ENCODE results near the gene RXRA.

The RXRA gene

GRCh38 chr9:134386951-134387831 lies 60.9 kb downstream of the RXRA start:
- Histone ChIP-seq H3K27ac (peak overlapping the region in 12 of 21 experiments; percentile 3 to 77 (median 50)), H3K4me3 (no peak overlapping the region)

- peak overlapping the region in 8 of 21 experiments; percentile 32 to 96 (median 80) for H3K27ac ChIP-seq
Measured at GRCh38 chr9:134388289-134388808, 62.1 kb downstream of the RXRA start.

DNA sequence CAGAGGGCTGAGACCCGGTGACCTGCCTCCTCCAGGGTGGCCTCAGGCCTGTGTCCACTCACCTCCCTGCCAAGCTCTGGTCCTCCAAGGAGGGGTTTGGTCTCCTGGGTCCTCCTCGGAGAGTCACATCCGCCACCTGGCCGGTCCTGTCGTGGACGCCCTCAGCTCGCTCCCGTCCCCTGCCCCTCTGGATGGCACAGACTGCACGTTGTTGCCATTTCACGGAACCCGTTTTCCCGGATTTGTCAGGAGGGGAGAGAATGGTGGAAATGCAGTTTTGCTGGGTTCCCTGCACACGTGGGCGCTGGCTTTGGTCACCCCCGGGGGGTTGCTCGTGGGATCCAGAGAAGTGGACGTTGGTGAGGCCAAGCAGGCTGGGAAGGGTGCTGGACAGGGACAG lies 62.7 kb downstream of the RXRA start:
- peak overlapping the region in 13 of 21 experiments; percentile 4 to 96 (median 39) for H3K27ac ChIP-seq
- no peak overlapping the region for H3K4me3 ChIP-seq

More at GRCh38 chr9:134388289-134388808, 62.1 kb downstream of the RXRA start:
- H3K4me3 ChIP-seq: no peak overlapping the region

- Histone ChIP-seq H3K4me3 (no peak overlapping the region), H3K27ac (peak overlapping the region in 16 of 21 experiments; percentile 4 to 96 (median 71))
Measured at GRCh38 chr9:134389642-134390041, 63.4 kb downstream of the RXRA start.

DNA sequence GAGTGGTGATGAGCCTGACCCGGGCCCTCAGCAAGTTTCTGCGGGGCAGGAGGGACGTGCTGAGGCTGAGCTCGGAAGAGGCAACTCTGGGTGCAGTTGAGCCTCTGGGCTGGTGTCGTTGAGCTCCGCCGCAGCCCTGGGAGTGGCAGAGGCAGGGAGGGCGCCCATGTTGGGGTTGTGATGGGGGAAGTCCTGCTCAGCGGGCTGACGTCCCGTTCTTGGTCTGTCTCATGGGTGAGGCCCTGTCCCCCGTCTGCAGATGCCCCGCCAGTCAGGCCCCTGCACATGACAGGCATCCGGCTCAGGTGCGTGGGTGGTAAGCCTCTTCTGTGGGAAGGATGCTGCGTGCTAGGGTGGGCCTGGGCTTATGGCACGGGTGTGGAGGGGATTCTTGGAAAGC lies 64.3 kb downstream of the RXRA start:
- peak overlapping the region in 19 of 21 experiments; percentile 30 to 96 (median 73) for H3K27ac ChIP-seq
- H3K4me3 ChIP-seq: no peak overlapping the region

DNA sequence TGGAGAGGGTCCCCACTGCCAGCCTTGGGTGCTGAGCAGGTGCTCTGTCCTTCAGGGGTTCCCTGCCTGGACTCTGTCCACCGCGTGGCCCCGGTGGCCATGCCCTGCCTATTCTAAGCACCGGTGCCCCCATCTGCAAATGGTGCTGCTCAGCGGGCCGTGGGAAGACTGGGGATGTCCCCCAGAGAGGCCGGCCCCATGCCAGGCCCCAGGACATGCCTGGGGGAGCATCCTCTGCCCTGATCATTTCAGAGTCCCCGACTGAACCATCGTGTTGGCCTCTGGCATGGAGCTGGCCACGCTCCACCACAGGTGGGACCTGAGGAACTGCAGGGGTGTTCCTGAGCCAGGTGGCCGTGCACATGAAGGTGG lies 64.7 kb downstream of the RXRA start:
- H3K27ac ChIP-seq: peak overlapping the region in 20 of 21 experiments; percentile 30 to 96 (median 70)

GRCh38 chr9:134391319-134392231 lies 65.3 kb downstream of the RXRA start:
- Histone ChIP-seq H3K27ac (peak overlapping the region; percentile 28 to 96 (median 68)), H3K4me3 (peak overlapping the region in 1 of 7 experiments; percentile 10)

More for the DNA sequence above, 64.7 kb downstream of the RXRA start:
- no peak overlapping the region for H3K4me3 ChIP-seq

DNA sequence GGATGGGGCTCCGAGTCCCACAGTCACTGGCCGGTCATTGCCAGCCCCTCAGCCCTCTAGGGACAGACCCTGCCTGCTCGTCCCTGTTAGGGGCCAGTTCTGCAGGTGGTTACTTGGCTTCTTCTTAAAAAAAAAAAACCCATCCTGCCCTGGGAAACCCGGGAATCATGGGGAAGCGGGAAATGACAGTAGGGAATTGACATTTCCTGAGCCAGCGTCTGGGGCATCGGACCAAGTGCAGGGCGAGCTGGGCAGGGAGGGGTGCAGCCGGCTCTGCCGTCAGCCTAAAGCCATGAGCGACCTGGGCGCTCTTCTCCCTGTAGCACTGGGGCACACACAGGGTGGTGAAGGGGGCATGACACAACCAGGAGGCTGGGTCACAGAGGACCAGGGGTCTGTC lies 66.6 kb downstream of the RXRA start:
- Histone ChIP-seq H3K27ac (peak overlapping the region in 17 of 21 experiments; percentile 1 to 96 (median 73)), H3K4me3 (no peak overlapping the region)

DNA sequence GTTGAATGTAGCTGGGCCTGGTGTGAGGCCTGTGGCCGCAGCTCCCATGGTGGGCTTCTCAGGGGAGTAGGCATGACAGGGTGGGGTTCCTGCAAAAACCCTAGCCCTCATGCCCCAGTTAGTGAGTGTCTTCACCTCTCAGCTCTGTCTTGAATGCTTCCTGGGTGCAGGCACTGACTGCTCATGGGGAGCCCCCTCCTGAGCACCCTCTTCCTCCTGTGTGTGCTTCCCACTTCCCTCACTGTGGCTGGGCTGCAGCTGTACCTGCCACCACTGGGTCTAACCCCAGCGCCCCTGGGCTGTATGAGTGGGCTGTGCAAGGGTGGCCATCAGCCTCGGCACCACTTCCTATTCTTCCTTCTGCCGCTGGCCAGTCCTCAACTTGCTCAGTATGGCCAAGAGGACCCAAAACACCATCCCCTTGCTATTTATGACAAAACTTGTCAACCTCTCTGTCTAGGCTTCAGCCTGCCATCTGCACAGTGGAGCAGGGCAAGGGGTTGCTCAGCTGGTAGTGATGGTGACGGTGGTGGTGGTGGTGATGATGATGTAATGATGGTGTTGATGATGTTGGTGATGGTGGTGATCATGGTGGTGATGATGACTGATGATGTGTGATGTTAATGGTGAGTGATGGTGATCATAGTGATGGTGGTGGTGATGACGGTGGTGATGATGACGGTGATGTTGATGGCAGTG lies 67.5 kb downstream of the RXRA start:
- peak overlapping the region in 10 of 21 experiments; percentile 1 to 96 (median 56) for H3K27ac ChIP-seq

GRCh38 chr9:134395002-134395517 lies 68.8 kb downstream of the RXRA start:
- no peak overlapping the region for H3K4me3 ChIP-seq
- peak overlapping the region in 17 of 21 experiments; percentile 4 to 95 (median 76) for H3K27ac ChIP-seq

More for the DNA sequence above, 67.5 kb downstream of the RXRA start:
- H3K4me3 ChIP-seq: no peak overlapping the region

GRCh38 chr9:134395737-134396257 lies 69.5 kb downstream of the RXRA start:
- H3K27ac ChIP-seq: peak overlapping the region in 19 of 21 experiments; percentile 30 to 95 (median 76)
- H3K4me3 ChIP-seq: peak overlapping the region in 2 of 7 experiments; percentile 21

GRCh38 chr9:134396258-134396742 lies 70.0 kb downstream of the RXRA start:
- Histone ChIP-seq H3K4me3 (peak overlapping the region in 4 of 7 experiments; percentile 1 to 21 (median 14)), H3K27ac (peak overlapping the region in 20 of 21 experiments; percentile 30 to 95 (median 76))

GRCh38 chr9:134396825-134397224 lies 70.6 kb downstream of the RXRA start:
- Histone ChIP-seq H3K27ac (peak overlapping the region in 20 of 21 experiments; percentile 30 to 95 (median 76)), H3K4me3 (peak overlapping the region in 4 of 7 experiments; percentile 1 to 21 (median 14))

DNA sequence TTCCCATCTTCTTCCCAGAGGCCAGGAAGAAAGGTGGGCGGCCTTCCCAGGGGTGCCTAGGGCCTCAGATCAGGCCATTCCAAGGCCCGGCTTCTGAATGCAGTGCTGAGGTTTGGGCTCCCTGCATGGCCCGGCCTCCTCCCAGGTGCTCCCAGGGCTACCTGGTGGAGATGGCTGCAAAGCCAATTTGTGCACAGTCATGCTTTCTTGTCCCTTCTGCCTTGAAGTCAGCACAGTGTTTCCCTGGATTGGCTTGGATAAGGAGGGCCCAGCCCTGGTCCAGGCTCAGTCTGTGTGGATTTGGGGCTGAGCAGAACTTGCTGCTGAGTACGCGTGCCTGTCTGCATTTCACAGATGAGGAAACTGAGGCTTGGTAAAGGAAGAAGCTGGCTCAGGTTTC lies 72.5 kb downstream of the RXRA start:
- Histone ChIP-seq H3K27ac (peak overlapping the region in 2 of 21 experiments; percentile 11 to 12), H3K4me3 (no peak overlapping the region)

GRCh38 chr9:134399435-134400056 lies 73.3 kb downstream of the RXRA start:
- Histone ChIP-seq H3K27ac (peak overlapping the region in 4 of 21 experiments; percentile 10 to 43 (median 28)), H3K4me3 (no peak overlapping the region)

- peak overlapping the region in 3 of 21 experiments; percentile 10 to 29 (median 27) for H3K27ac ChIP-seq
Measured at GRCh38 chr9:134400283-134400682, 74.0 kb downstream of the RXRA start.

DNA sequence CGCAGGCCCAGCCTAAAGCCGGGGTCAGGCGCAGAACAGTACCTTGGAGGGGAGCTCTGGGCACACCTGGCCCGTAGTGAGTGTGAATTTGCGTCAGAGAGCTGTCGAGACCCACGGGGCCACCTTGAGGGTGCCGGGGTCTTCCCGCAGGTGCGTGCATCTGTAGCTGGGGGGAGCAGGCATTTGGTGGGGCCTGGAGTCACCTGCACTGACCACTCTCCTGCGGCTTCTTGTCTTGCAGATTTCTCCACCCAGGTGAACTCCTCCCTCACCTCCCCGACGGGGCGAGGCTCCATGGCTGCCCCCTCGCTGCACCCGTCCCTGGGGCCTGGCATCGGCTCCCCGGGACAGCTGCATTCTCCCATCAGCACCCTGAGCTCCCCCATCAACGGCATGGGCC lies 75.1 kb downstream of the RXRA start:
- peak overlapping the region in 3 of 21 experiments; percentile 78 to 82 (median 81) for H3K27ac ChIP-seq

More at GRCh38 chr9:134400283-134400682, 74.0 kb downstream of the RXRA start:
- no peak overlapping the region for H3K4me3 ChIP-seq

GRCh38 chr9:134402182-134402581 lies 75.9 kb downstream of the RXRA start:
- no peak overlapping the region for H3K4me3 ChIP-seq
- H3K27ac ChIP-seq: peak overlapping the region in 9 of 21 experiments; percentile 30 to 89 (median 78)

More for the DNA sequence above, 75.1 kb downstream of the RXRA start:
- no peak overlapping the region for H3K4me3 ChIP-seq
